HG02938 (cell line): Measurements from ENCODE around the gene SCAPER.

Experiments
- ATAC-seq: cut with Tn5 transposase; IDR thresholded peaks from one replicate; pipeline ENCODE4 v1.9.1; 2021; ENCODE audit warnings: mild to moderate bottlenecking, moderate library complexity; ENCODE audit not compliant: unreplicated experiment

The SCAPER gene

DNA sequence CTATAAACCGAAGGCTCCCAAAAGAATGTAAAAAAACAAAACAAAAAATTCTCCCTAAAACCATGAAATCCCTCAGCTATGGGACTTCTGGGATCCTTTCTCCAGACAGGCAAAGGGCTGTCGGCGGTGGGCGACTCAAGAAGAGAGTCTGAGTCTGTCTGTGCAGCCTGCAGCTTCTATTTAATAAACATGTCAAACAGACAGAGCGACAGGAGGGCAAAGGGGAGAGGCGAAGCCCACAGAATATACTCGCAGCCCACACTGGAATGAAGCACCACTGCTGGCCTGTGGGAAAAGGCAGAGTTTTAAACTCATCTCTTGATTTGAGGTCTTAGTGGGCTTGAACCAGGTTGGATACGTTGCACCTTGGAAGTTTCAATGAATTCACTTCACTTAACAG is 528.3 kb downstream of the SCAPER start:
- ATAC-seq: no peak

DNA sequence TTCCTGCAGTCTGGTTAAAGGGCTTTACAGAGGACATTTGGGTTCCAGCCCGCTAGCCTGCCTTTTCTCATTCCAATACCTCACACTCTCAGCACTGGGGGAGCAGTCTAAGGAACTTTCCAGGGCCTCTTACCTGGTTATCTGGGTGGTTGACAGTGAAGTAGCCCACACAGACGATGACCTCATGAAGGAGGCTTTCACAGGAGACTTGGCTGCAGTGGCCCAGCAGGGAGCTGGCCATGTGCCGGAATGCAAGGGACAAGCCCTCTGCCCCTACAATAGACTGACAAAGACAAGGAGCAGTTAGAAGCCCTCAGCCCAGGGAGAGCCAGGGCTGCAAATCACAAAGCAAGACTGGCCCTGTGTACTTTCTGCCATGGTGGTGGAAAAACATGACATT is 529.1 kb downstream of the SCAPER start:
- ATAC-seq: no peak

DNA sequence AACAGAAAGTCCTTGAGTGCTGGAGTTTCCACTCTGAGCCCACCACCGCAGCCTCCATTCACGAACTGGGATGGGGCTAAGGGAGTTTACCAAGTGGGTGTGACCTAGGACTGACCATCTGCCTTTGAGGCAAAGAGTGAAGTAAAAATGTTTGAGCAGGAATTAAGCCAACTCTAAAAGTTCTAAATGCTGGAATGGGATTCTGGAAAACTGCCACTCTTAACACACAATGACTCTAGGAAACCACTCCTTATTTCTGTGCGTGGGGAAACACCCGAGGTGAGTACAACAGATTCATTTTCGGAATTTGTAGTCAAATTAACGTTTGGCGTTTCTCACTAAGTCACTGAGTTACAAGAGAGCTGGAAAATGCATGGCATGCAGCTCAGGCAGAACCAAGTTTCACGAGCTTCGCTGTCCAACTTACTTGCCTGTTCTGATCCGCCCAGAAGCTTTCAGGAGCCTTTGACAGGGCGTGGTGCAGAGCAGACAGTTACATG is 537.0 kb downstream of the SCAPER start:
- ATAC-seq: no peak

DNA sequence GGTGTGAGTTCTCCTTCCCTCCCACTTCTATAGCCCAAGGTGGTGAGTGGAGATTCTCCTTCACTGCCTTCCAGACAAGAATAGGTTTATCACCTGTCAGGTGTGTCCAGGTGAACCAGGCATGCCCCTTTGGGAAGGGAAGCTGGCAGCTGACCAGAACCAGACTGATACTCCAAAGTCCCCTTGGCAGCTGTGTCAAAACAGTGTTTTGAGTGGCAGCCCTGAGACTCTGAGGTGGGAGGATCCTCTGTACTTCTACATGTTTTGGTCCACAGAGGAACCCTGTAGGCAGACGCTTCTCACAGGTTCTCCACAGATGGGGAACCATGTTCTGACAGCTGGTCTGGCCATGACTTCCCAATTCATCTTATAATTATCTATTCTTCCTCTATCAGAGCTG is 538.4 kb downstream of the SCAPER start:
- no peak for ATAC-seq

DNA sequence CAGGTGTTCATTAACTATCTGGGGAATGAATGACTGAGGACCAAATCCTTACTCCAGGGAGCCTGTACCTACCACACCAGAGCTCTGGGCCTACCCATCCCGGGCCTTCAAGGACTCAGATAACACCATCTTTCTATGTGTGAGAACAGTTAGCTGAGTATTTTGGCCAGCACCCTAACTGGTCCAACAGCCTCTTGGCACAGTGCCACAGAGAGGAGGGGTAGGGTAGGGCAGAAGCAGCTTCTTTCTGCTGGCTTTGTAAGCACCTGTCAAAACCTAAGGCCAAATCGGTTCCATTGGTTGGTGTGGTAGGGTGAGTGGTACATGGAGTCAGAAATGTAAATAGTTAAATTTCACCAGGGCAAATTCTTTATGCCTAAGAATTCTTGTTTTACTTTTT is 541.9 kb downstream of the SCAPER start:
- no peak for ATAC-seq

DNA sequence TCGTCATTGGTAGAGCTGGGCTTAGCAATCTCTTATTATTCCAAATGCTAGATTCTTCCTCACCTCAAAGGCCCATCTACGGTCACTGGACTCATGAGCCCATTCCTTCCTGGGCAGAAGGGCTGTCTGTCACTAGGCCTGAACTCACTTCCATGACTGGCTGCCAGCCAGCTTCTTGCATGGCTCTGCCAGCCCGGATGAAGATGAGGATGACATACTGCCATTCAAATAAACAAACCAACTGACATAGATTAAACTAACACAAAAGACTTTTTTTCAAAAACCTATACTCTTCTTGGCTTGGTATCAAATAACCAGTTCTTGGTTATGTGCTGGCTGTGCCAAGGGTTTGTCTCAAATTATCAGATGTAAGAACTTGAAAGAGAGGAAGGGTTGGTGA is 544.7 kb downstream of the SCAPER start:
- ATAC-seq: no peak

DNA sequence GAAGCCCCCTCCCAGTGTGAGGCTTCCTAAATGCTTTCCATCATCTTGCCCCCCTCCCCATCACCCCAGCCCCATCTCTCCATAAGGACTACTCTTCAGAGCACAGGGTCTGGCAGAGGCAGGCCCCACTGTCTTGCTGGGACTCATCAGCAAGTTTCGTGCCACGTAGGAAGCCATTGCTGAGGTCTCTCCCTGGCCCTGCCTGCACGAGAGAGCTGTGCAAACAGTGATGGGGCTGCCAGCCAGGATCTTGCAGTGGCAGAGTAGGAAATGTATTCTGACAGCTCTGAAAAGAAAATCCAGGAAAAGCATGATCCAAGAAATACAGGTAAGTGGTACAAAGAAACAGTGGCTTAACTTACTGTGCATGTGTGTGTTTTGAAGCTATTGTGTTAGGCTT is 546.0 kb downstream of the SCAPER start:
- ATAC-seq: no peak

DNA sequence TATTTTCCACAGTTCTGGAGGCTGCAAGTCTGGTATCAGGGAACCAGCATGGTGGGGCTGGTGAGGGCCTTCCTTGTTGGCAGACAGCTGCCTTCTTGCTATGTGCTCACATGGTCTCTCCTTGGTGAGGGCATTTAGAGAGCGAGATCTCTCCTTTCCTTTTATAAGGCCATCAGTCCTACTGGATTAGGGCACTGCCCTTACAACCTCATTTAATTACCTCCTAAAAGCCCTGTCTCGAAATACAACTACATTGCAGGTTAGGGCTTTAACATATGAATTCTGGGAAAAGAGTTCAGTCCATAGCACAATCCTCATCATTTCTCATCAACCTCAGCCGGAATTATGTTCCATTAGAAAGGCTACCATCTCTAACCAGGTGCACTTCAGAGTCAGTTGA is 546.7 kb downstream of the SCAPER start:
- no peak for ATAC-seq

DNA sequence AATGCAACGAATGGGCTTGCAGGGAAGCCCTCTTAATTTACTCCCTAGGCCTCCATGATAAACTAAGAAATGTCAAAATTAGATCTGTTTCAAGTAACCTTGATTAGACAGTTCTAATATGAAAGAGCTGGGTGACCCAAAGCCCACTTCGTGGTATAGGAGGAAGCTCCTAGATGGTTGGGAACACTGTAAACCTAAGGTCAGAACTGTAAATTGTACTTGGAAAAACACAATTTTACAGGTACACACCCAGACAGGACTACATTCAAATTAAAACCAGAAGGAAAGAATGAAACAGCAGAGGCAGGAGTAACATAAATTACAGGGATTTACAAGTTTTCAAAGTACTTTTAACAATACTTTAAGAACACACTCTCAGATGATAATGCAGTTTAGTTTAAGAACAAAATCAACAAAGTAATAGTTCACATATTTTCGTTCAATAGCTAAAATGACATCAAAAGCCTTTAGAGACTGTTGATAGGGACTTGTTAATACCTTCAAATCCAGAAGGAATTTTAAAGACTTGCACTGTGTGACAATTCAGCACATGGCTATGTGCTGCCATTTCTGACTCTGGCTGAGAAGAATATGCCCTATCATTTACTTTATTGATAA is 550.2 kb downstream of the SCAPER start:
- no peak for ATAC-seq

DNA sequence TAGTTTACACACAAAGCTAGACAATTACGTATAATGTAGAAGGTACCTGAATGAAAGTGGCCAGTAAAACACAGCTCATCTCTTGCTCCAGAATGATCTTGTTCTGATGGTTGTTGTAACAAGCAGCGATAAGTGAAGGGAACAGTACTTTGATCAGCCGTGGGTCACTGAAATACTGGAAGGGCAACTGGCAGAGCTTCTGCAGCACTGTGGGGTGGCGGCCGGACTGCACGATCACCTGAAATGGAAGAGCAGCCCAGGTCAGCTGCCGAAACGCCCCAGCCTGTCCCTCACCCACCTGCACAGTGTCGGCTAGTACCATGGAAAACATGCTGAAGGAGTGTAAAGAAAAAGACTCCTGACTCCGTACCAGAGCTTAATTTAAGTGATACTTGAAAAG is 551.2 kb downstream of the SCAPER start:
- ATAC-seq: no peak

DNA sequence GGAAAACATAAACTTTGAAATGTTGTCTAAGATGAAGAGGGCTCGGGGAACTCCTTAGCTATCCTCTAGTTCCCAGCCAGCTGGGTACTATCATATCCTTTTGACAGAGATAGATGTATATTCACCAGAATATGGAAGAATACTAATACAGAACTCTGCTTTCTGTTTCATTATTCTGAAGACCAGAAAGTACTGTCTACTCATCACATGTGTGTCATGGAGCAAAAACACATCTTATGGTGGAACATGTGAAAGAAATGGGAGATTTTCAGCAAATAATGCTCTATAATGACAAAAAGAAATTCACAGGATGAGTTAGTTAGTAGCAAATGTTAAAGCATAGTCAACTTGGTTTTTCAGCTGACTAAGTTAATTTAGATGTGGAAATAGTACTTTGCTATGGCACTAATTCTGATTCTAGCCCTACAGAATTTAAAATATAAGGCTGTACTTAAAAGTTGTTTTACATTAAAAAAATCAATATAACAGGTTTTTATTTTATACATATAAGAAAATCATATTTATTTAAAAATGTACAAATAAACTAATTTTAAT is 552.0 kb downstream of the SCAPER start:
- ATAC-seq: no peak

DNA sequence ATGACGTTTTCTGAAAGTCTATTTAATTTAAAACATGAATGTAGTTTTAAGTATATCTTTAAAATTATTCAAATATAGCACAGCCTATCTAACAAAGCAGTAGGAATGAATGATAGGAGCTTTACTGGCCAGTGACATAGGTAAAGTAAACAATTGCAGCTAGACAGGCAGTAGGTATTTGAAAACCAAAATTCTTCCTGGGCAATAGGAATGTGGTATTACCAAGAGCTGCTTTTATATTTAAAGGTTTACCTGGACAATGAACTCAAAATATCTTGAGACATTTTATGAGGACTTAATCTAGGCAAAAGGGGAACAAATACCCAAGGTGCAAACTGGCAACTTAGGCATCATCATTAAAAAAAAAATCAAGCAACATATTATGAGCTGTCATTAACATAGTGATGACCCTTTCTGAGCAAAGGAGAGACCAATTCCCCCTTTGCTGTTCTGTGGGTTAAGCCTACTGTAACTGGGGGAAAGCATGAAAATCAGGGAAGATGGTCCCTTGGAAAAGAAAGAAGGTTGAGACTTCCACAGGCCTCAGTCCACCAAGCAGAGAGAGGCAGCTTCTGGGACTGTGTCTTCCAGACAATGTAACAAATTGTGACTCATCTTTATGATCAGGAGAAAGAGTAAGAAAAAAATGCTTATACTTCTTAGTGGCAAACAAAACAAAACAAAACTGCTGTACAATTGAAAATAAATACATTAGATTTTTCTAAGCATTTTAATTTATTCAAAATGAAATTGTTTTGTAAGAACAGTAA is 555.7 kb downstream of the SCAPER start:
- no peak for ATAC-seq

DNA sequence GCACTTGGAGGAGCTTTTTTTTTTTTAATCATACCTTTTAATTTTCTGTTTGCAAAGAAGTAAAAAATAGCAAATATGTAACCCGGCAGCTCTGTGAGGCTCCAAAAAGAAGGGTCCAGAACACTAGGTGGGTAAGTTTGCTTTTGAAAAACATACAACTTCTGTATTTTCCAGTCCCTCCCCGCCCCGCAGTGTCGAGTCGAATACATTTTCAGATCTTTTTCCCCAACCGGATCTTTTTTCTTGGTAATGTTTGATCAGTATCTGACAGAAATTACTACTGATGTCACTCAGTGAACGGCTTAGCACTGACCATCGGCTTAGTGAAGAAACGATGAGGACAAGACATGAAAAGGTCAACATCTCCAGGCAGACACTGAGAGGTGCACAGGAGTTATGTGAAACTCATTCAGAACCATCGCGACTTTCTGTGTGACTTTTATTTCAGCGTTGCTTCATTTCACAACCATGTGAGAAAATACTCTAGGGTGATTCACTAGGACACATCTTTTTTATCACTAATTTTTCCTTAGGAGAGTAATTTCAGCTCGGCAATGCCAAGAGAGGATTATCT is 557.6 kb downstream of the SCAPER start:
- no peak for ATAC-seq

DNA sequence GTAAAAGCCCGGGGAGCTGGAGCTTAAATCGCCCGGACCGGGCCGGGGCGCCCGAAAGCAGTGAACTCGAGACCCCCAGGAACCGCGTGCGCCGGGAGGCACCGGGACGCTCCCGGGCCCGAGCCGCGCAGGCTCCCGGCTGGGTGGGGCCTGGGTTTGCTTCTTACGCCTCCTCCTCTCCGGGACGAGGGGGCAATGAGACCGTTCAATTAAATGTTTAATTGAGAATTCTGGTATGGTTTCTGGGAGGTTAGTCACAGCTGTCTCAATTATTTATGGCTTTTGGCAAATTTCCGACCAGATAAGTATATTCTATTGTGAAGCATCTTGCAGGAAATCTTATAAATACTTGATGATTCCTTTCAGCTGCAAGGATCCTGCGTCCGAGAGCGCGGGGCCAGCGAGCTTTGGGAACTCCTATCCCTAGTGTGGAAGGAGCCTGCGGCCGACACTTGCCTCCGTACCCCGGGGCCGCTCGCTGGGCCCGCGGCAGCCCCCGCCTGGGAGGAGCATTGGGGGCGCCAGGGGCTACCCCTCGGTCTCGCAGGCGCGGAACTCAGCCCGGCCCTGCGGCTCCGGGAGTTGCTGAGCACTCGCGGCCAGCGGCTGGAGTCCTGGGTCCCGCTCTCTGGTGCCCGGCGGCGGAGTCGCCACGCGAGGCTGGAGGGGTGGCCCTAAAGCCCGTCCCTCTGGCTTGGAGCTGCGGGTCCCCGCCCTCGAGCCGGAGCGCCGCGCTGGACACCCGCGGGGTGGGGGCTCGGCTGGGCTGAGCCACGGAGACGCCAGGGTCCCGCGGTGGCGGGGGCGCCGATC is 558.3 kb downstream of the SCAPER start:
- ATAC-seq: no peak

DNA sequence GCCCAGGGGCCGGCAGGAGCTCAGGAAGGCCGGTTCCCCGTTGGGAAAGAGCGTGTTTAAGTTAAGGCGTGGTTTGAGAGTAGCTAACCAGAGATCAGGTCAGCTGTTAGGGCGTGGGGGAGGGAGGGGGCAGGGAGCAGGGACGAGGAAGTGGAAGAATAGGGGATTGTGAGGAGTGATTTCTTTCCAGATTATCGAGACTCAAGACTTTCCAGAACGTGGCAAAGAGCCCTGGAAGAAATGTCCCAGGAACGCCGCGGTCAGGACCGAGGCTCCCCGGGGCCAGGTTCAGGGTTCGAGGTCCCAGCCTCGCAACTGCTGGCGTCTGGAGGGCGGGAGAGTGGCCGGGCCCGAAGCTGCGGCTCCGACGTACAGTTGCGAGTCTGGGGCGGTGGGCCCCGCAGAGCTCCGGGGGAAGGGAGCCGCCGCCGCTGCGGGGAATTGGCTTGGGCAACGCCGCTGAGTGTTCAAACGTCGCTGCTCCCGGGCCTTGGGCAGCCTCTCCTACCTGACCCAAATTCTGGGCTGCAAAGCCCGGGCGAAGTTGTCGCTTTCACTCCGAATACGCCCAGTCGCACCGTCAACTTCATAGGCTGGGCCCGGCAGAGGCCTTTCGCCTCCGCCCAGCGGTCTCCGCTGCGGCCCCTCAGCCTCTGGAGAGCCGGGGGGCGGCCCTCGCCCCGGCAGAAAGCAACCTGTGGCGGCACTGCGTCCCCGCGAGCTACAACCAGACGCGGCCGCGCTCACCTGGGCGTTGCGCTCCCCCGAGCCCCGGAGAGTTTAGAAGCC is 559.1 kb downstream of the SCAPER start:
- no peak for ATAC-seq

DNA sequence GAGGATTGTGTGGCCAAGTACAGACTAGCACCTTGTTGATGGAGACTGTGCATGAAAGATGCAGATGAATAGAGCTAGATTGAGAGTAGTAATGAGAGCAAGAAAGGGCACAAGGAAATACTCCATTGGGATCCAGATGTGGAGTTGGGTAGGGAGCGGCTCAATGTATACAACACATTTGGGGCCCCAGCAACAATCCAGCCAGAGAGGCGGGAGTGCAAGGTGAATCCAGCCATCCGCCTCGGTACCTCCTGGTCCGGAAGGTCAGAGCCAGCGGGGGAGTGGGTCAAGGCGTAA is 559.6 kb downstream of the SCAPER start:
- ATAC-seq: no peak

DNA sequence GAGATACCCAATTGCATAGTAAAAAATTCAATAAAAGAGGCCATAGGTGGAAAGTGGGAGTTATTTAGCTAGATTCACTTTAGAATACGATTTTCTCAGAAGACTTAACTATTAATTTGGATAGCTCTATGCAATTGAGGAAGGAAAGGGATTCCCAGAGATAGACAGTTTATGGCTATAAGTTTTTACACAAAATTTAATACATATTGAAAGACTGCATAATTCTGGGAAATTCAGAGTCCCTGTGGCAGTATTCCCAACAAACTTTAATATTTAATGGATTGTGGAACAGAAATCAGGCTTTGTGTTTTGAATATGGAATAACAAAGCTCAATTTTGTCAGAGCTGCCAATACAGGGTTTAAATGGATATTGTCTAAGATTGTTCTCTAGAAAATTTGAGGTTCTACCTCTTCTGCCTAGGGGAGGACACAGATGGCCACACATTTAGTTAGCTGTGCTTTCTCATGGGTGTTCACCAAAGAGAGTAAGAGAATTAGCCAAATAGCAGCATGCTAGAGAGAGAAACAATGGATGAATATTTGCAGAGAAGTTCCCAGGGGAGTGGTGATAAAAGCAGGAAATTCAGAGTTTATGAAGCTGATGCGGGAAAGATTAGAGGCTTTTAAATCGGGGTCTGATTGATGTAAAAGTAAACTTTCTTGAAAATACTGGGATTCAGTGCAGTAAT is 560.1 kb downstream of the SCAPER start:
- ATAC-seq: no peak

DNA sequence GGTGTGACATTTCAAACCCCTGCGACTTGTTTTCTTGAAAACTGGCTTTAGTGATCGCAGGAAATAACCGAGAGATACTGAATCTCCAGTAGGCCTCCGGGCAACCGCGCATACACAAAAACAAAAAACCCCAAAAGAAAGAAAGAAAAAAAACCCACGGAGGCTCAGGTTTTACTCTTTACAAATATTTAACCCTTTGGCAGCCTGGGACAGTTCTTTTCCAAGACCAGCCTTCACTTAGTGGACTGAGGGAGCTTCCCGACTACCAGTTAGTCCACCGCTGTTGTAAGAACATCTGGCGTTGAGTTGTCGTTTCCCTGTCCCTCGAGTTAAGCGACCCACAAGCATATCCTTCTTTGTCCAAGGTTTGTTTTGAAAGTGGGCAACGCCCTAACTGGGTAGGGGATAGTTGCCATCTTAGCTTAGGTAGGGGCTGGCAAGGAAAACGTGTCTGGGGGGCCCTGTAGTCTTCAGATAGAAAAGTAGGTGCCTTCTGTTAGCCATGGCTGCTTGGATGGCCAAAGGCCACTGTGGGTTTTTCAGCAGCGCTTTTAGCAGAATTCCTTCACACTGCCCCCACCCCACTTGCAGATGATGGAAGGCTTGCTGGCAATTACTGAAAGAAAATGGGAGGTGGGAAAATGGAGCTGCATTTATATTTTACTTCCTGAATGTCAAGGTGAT is 561.7 kb downstream of the SCAPER start:
- ATAC-seq: no peak
